ENCODE results near the gene SLC18A2.

Gene SLC18A2

GRCh38 chr10:117264782-117265181 is 23.9 kb downstream of the SLC18A2 start:
- H3K27me3 ChIP-seq (ENCODE audit: control insufficient read depth, insufficient read depth, low read length), result no peaks in the 10 kb centered on the region
- no peaks in the 10 kb centered on the region for H3K36me3 ChIP-seq (ENCODE audit: control insufficient read depth, insufficient read depth, low read length)
- H3K27ac ChIP-seq (ENCODE audit: low read depth, low read length), result no peak overlapping the region
- H3K9me3 ChIP-seq (ENCODE audit: control insufficient read depth, insufficient read depth, low read depth, low read length), result no peaks in the 10 kb centered on the region
- H3K4me1 ChIP-seq (ENCODE audit: control insufficient read depth, insufficient read depth, low read length), result peaks cover 9% of the 10 kb centered on the region
- no peak overlapping the region for H3K9ac ChIP-seq (ENCODE audit: low read length)
- no peak overlapping the region for H3K4me3 ChIP-seq (ENCODE audit: low read depth, low read length)

GRCh38 chr10:117266400-117266799 is 25.5 kb downstream of the SLC18A2 start:
- Histone ChIP-seq H3K9me3 (ENCODE audit: control insufficient read depth, insufficient read depth, low read depth, low read length) (no peaks in the 10 kb centered on the region), H3K4me3 (ENCODE audit: low read depth, low read length) (no peak overlapping the region), H3K27ac (ENCODE audit: low read depth, low read length) (no peak overlapping the region), H3K36me3 (ENCODE audit: control insufficient read depth, insufficient read depth, low read length) (no peaks in the 10 kb centered on the region), H3K4me1 (ENCODE audit: control insufficient read depth, insufficient read depth, low read length) (0 out of 2 replicates have a peak, but pooled peaks cover 3% of the 10 kb centered on the region), H3K27me3 (ENCODE audit: control insufficient read depth, insufficient read depth, low read length) (no peaks in the 10 kb centered on the region), H3K9ac (ENCODE audit: low read length) (no peak overlapping the region)

GRCh38 chr10:117266812-117267211 is 25.9 kb downstream of the SLC18A2 start:
- peaks cover 7% of the 10 kb centered on the region; the same call in 1 of the 2 replicates for H3K4me1 ChIP-seq (ENCODE audit: control insufficient read depth, insufficient read depth, low read length)
- H3K27ac ChIP-seq (ENCODE audit: low read depth, low read length), result no peak overlapping the region

GRCh38 chr10:117268258-117268657 is 27.3 kb downstream of the SLC18A2 start:
- H3K27ac ChIP-seq (ENCODE audit: low read depth, low read length), result no peak overlapping the region
- no peak overlapping the region for H3K9ac ChIP-seq (ENCODE audit: low read length)
- no peaks in the 10 kb centered on the region for H3K9me3 ChIP-seq (ENCODE audit: control insufficient read depth, insufficient read depth, low read depth, low read length)
- no peak overlapping the region for H3K4me3 ChIP-seq (ENCODE audit: low read depth, low read length)
- H3K4me1 ChIP-seq (ENCODE audit: control insufficient read depth, insufficient read depth, low read length), result peaks cover 7% of the 10 kb centered on the region; the same call in 1 of the 2 replicates
- H3K36me3 ChIP-seq (ENCODE audit: control insufficient read depth, insufficient read depth, low read length), result no peaks in the 10 kb centered on the region
- no peaks in the 10 kb centered on the region for H3K27me3 ChIP-seq (ENCODE audit: control insufficient read depth, insufficient read depth, low read length)

More at GRCh38 chr10:117266812-117267211, 25.9 kb downstream of the SLC18A2 start:
- no peaks in the 10 kb centered on the region for H3K9me3 ChIP-seq (ENCODE audit: control insufficient read depth, insufficient read depth, low read depth, low read length)
- H3K9ac ChIP-seq (ENCODE audit: low read length), result no peak overlapping the region
- H3K4me3 ChIP-seq (ENCODE audit: low read depth, low read length), result no peak overlapping the region
- H3K27me3 ChIP-seq (ENCODE audit: control insufficient read depth, insufficient read depth, low read length), result no peaks in the 10 kb centered on the region
- H3K36me3 ChIP-seq (ENCODE audit: control insufficient read depth, insufficient read depth, low read length), result no peaks in the 10 kb centered on the region

- H3K27ac ChIP-seq (ENCODE audit: low read depth, low read length), result no peak overlapping the region
- H3K9me3 ChIP-seq (ENCODE audit: control insufficient read depth, insufficient read depth, low read depth, low read length), result no peaks in the 10 kb centered on the region
- H3K36me3 ChIP-seq (ENCODE audit: control insufficient read depth, insufficient read depth, low read length), result no peaks in the 10 kb centered on the region
- H3K9ac ChIP-seq (ENCODE audit: low read length), result no peak overlapping the region
- H3K4me3 ChIP-seq (ENCODE audit: low read depth, low read length), result no peak overlapping the region
- no peaks in the 10 kb centered on the region for H3K27me3 ChIP-seq (ENCODE audit: control insufficient read depth, insufficient read depth, low read length)
- H3K4me1 ChIP-seq (ENCODE audit: control insufficient read depth, insufficient read depth, low read length), result peaks cover 7% of the 10 kb centered on the region; the same call in 1 of the 2 replicates
These were observed 28.0 kb downstream of the SLC18A2 start for GRCh38 chr10:117268907-117269306.

- Histone ChIP-seq H3K4me1 (ENCODE audit: control insufficient read depth, insufficient read depth, low read length) (peaks cover 7% of the 10 kb centered on the region; the same call in 1 of the 2 replicates), H3K4me3 (ENCODE audit: low read depth, low read length) (no peak overlapping the region), H3K27ac (ENCODE audit: low read depth, low read length) (no peak overlapping the region), H3K36me3 (ENCODE audit: control insufficient read depth, insufficient read depth, low read length) (no peaks in the 10 kb centered on the region), H3K27me3 (ENCODE audit: control insufficient read depth, insufficient read depth, low read length) (no peaks in the 10 kb centered on the region), H3K9me3 (ENCODE audit: control insufficient read depth, insufficient read depth, low read depth, low read length) (no peaks in the 10 kb centered on the region), H3K9ac (ENCODE audit: low read length) (no peak overlapping the region)
These were observed 30.5 kb downstream of the SLC18A2 start for GRCh38 chr10:117271427-117271826.

- Histone ChIP-seq H3K4me3 (ENCODE audit: low read depth, low read length) (no peak overlapping the region), H3K27ac (ENCODE audit: low read depth, low read length) (no peak overlapping the region), H3K36me3 (ENCODE audit: control insufficient read depth, insufficient read depth, low read length) (no peaks in the 10 kb centered on the region), H3K4me1 (ENCODE audit: control insufficient read depth, insufficient read depth, low read length) (peaks cover 7% of the 10 kb centered on the region; the same call in 1 of the 2 replicates), H3K9ac (ENCODE audit: low read length) (no peak overlapping the region), H3K9me3 (ENCODE audit: control insufficient read depth, insufficient read depth, low read depth, low read length) (no peaks in the 10 kb centered on the region), H3K27me3 (ENCODE audit: control insufficient read depth, insufficient read depth, low read length) (no peaks in the 10 kb centered on the region)
These were observed 31.5 kb downstream of the SLC18A2 start for GRCh38 chr10:117272195-117273076.

- Histone ChIP-seq H3K27ac (ENCODE audit: low read depth, low read length) (no peak overlapping the region), H3K9ac (ENCODE audit: low read length) (no peak overlapping the region), H3K27me3 (ENCODE audit: control insufficient read depth, insufficient read depth, low read length) (no peaks in the 10 kb centered on the region), H3K36me3 (ENCODE audit: control insufficient read depth, insufficient read depth, low read length) (no peaks in the 10 kb centered on the region), H3K4me1 (ENCODE audit: control insufficient read depth, insufficient read depth, low read length) (peaks cover 7% of the 10 kb centered on the region; the same call in 1 of the 2 replicates), H3K4me3 (ENCODE audit: low read depth, low read length) (no peak overlapping the region), H3K9me3 (ENCODE audit: control insufficient read depth, insufficient read depth, low read depth, low read length) (no peaks in the 10 kb centered on the region)
These were observed 33.1 kb downstream of the SLC18A2 start for GRCh38 chr10:117273980-117274379.

- Histone ChIP-seq H3K27ac (ENCODE audit: low read depth, low read length) (no peak overlapping the region), H3K9me3 (ENCODE audit: control insufficient read depth, insufficient read depth, low read depth, low read length) (no peaks in the 10 kb centered on the region), H3K4me1 (ENCODE audit: control insufficient read depth, insufficient read depth, low read length) (peaks cover 7% of the 10 kb centered on the region; the same call in 1 of the 2 replicates), H3K4me3 (ENCODE audit: low read depth, low read length) (no peak overlapping the region), H3K9ac (ENCODE audit: low read length) (no peak overlapping the region), H3K36me3 (ENCODE audit: control insufficient read depth, insufficient read depth, low read length) (no peaks in the 10 kb centered on the region), H3K27me3 (ENCODE audit: control insufficient read depth, insufficient read depth, low read length) (no peaks in the 10 kb centered on the region)
These were observed 33.6 kb downstream of the SLC18A2 start for GRCh38 chr10:117274509-117274908.

GRCh38 chr10:117275121-117275520 is 34.2 kb downstream of the SLC18A2 start:
- Histone ChIP-seq H3K4me3 (ENCODE audit: low read depth, low read length) (no peak overlapping the region), H3K9me3 (ENCODE audit: control insufficient read depth, insufficient read depth, low read depth, low read length) (no peaks in the 10 kb centered on the region), H3K36me3 (ENCODE audit: control insufficient read depth, insufficient read depth, low read length) (no peaks in the 10 kb centered on the region), H3K27me3 (ENCODE audit: control insufficient read depth, insufficient read depth, low read length) (no peaks in the 10 kb centered on the region), H3K4me1 (ENCODE audit: control insufficient read depth, insufficient read depth, low read length) (peaks cover 7% of the 10 kb centered on the region; the same call in 1 of the 2 replicates), H3K9ac (ENCODE audit: low read length) (no peak overlapping the region), H3K27ac (ENCODE audit: low read depth, low read length) (no peak overlapping the region)

GRCh38 chr10:117277675-117278074 is 36.8 kb downstream of the SLC18A2 start:
- Histone ChIP-seq H3K36me3 (ENCODE audit: control insufficient read depth, insufficient read depth, low read length) (no peaks in the 10 kb centered on the region), H3K4me1 (ENCODE audit: control insufficient read depth, insufficient read depth, low read length) (no peaks in the 10 kb centered on the region), H3K4me3 (ENCODE audit: low read depth, low read length) (no peak overlapping the region), H3K9ac (ENCODE audit: low read length) (no peak overlapping the region), H3K9me3 (ENCODE audit: control insufficient read depth, insufficient read depth, low read depth, low read length) (no peaks in the 10 kb centered on the region), H3K27ac (ENCODE audit: low read depth, low read length) (no peak overlapping the region), H3K27me3 (ENCODE audit: control insufficient read depth, insufficient read depth, low read length) (no peaks in the 10 kb centered on the region)
